Astrocyte of the spinal cord (primary cell): ENCODE results near the gene COPA.

Experiments used
- DNase-seq: peaks from one replicate; pipeline ENCODE4 v3.0.0; 2011; ENCODE audit warnings: low read depth, low spot score
- H3K4me3 ChIP-seq: 2 replicates; pipeline ENCODE4 v1.5.1; 2011; ENCODE audit warnings: low read depth, mild to moderate bottlenecking, low read length, moderate library complexity
- CTCF ChIP-seq: IDR thresholded peaks from 2 replicates; pipeline ENCODE4 v1.5.1; 2012; ENCODE audit warnings: low read depth, mild to moderate bottlenecking, low read length, inconsistent platforms
- in situ Hi-C: cut with HindIII; loops from 2 replicates; pipeline ENCODE4 v1.10.0; 2017; ENCODE audit warnings: low sequenced_read_pairs

COPA gene

GRCh38 chr1:160357286-160358002 lies 14.4 kb upstream of the COPA start:
- H3K4me3 ChIP-seq, result no peak overlapping the region
- DNase-seq, result no peak
- in situ Hi-C loops, result no loop called here
- no peak for TF ChIP-seq CTCF

- no peak overlapping the region for H3K4me3 ChIP-seq
- in situ Hi-C loops, result no loop called here
- peak; percentile 72 for TF ChIP-seq CTCF
- DNase-seq, result peak; percentile 22
Measured at GRCh38 chr1:160354388-160354985, 11.4 kb upstream of the COPA start.

- no peak for TF ChIP-seq CTCF
- no peak overlapping the region for H3K4me3 ChIP-seq
- in situ Hi-C loops, result no loop called here
- no peak for DNase-seq
Measured at GRCh38 chr1:160353223-160353622, 10.2 kb upstream of the COPA start.

GRCh38 chr1:160352555-160352954 lies 9.5 kb upstream of the COPA start:
- in situ Hi-C loops, result no loop called here
- TF ChIP-seq CTCF, result no peak
- no peak for DNase-seq
- H3K4me3 ChIP-seq, result no peak overlapping the region

GRCh38 chr1:160351629-160352028 lies 8.6 kb upstream of the COPA start:
- no peak for DNase-seq
- in situ Hi-C loops, result no loop called here
- no peak for TF ChIP-seq CTCF

GRCh38 chr1:160346958-160347357 lies 3.9 kb upstream of the COPA start:
- in situ Hi-C loops, result no loop called here
- no peak for DNase-seq
- TF ChIP-seq CTCF, result no peak
- H3K4me3 ChIP-seq, result no peak overlapping the region

More at GRCh38 chr1:160351629-160352028, 8.6 kb upstream of the COPA start:
- H3K4me3 ChIP-seq, result no peak overlapping the region
